Activated T-helper 1 cell treated with anti-CD3 and anti-CD28 coated beads, Interleukin-2, amount 50 U/mL, for 16 hours (primary cell): ENCODE measurements around the gene COL27A1.

Experiments
- DNase-seq, 2 donors: peaks; one replicate each; pipeline ENCODE4 v3.0.0-alpha.2; 2020; ENCODE audit warnings: low read depth in 1 of 2, low spot score in 1 of 2

COL27A1 gene

GRCh38 chr9:114223564-114224246 is 68.4 kb downstream of the COL27A1 start:
- DNase-seq: no peak

GRCh38 chr9:114224247-114224610 is 68.9 kb downstream of the COL27A1 start:
- no peak for DNase-seq

- DNase-seq: no peak
Observed at GRCh38 chr9:114225561-114226212, 70.3 kb downstream of the COL27A1 start.

GRCh38 chr9:114226246-114227055 is 71.1 kb downstream of the COL27A1 start:
- DNase-seq: no peak

DNA sequence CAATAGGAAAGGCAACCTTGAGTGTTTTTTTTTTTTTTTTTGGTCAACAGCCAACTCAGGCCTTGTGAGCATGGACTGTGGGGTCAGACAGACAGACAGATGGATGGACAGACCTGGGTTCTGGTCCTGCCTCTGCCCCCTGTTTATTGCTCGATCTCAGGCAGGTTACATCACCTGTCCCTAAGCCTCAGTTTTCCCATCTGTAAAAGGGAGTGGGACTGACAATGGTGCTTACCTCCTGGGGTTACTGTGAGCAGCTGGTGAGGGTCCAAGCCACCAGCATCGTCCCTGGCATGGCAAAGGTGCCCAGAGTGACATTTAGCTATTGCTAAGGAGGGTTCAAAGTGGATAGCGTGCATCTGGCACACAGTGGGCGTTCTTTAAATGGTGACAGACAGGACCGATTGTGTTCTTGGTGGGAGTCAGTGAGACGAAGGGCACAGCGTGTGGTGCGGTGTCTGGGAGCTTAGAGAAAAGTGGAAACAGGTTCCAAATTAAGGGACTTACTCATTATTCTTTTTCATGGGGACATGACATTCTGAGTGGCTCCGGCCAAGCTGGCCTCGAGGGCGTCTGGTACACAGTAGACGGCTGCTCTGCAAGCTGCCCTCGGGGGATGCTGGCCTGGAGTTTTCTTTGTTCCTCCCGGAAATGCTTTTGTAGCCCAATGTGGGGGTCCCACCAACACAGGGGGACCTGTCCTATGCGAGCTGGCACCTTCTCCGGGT is 72.1 kb downstream of the COL27A1 start:
- no peak for DNase-seq

DNA sequence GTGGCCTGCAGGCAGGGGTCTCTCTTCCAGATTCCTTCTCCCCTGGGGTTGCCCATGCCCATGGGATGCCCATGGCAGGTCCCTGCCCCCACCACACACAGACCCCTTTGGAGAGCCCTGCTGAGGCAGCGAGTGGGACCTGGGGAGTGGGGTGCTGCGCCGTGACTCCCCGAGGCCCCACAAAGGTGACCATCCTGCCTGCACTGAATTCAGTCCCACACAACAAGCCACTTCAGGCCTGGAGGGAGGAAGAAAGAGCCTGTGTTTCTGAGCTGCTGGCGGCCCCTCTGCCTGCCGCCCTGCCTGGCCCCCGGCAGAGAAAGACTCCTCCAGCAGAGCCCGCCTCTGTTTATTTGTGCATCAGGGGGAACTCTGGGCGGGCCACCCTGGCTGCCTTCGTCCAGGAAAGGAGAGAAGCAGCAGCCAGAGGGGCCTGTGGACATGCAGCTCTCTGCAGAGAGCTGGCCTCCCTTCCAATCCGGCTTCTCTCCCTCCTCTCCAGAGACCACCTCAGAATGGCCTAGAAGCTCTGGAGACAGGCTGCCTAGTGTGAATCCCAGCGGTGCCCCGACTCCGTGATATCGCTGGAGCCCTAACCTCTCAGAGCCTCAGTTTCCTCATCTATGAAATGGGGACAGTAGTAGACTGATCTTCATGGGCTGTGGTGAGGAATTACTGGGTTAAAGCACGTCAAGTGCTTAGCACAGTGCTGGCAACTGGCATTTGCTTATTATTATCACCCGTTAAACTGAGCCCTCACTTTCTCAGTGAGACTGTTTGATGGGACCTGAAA is 72.9 kb downstream of the COL27A1 start:
- DNase-seq: no peak

DNA sequence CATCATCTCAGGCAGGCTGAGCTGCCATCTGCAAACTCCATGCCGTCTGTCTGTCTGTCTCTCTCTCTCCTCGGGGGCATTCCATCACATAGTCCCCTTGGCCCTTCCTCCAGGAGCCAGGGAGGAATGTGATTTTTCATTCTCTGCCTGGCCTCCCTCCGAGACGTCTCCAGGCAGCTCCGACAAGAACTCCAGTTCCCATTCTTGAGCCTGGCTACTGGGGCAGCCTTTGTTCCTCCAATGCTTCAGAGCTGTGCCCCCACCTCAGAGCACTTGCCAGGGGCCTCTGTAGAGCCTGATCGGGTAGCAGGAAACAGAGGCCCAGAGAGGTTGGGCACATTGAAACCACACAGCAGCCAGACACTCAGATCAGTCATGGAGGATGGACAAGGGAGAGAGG is 74.0 kb downstream of the COL27A1 start:
- DNase-seq: no peak

- DNase-seq: no peak
Observed at GRCh38 chr9:114230068-114230467, 74.7 kb downstream of the COL27A1 start.

GRCh38 chr9:114231273-114231672 is 75.9 kb downstream of the COL27A1 start:
- no peak for DNase-seq

GRCh38 chr9:114231719-114232449 is 76.5 kb downstream of the COL27A1 start:
- no peak for DNase-seq

DNA sequence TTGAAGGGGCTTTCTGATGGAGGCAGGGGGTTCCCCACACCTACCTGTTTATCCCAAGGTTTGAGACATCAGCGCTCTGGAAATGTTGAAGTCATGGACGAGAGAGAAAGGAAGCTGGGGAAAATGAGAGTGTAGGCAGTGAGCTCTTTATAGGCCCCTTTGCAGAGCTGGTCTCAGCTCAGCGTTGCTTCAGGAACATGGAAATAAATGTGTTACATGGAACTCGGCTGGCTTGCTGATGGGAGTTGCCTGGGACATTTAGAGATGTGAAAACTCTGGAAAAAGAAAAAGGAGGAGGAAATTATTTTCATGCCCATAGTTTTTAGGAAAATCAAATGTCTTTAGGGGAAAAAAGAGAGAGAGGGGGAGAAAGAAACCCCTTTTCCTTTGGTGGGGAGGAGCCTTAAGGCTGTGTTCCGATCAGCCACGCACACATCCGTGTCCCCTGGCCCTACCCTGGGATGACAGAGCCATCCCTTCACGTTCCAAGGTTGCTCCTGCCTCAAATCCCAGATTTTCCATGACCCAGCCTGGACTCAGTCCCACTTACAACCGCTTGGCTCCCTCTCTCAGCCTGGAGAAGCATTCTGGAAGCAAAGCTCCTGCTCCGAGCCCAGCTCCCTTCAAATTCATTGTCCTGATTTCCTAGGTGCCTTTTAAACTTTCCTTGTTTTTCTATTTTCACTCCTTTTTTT is 78.3 kb downstream of the COL27A1 start:
- no peak for DNase-seq

GRCh38 chr9:114235033-114235661 is 79.8 kb downstream of the COL27A1 start:
- no peak for DNase-seq

DNA sequence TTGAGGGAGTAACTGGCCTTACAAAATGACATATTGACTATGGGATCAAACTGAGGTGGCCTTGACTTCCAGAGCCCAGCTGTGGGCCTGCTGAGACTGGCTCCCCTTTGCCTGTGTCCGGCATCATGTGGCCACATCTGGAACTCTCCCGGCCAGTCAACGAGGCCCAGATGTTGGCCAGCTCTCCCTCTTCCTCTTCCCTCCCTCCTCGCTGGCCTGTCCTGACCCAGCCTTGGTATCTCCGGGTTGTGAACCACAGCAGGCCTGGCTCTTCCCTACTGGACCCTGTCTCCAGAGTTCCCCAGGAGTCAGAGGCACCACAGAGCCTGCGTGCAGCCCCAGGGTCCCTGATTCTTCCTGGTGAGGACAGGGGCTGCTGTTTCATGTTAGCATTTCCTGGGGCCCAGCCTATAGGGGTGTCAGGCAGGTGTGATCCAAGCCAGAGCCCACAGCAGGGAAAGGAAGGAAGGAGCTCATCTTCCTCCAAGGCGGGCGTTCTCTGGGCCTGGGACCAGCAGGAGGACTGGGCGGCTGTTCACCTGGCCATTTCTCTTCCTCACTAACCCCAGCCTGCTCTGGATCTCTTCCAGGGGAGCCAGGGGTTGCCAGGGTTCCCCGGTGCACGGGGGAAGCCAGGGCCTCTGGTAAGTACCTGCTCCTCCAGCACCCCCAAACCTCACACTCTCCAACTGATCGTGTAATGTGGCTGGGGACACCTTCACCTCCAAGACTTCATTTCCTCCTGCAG is 81.2 kb downstream of the COL27A1 start:
- DNase-seq: no peak

DNA sequence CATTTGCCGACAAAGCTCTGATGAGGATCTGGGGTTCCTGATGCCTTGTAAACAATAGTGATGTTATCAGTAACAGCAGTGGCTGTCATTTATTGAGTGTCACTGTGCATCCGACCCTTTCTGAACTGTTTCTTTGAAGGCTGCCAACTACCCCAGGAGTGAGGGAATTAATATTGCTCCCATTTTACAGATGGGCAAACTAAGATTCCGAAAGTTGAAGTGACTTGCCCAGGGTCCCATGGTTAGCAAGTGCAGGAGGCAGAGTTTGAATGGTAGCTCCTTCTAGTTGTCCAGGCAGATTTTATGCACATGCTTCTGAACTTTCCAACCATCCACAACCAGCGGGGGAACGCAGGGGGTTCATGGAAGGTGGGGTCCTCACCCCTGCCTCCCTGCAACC is 81.9 kb downstream of the COL27A1 start:
- DNase-seq: no peak

DNA sequence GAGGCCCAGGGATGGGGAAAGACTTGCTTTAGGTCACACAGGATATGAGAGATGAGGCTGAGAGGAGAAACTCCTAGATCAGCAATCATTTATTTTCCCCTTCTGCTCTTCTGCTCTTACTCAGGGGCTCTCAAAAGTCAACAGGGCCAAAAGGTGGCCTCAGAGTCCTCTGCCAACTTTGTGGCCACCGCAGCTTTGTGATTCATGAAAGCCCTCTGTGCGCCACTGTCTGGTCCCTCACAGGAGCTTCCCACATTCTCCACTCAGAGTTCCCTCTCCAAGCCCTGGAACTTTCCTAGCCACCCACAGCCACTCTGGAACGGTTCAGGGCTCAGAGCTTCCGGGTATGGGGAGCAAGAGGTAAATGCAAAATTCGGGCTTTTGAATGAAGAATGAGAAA is 82.4 kb downstream of the COL27A1 start:
- no peak for DNase-seq

GRCh38 chr9:114238472-114238871 is 83.1 kb downstream of the COL27A1 start:
- DNase-seq: no peak

GRCh38 chr9:114238891-114239875 is 83.8 kb downstream of the COL27A1 start:
- DNase-seq: no peak
